ENCODE results near the gene NGDN.
"Not testable (repeated sequence)": the region's sequence is repeated elsewhere in the genome, so short reads cannot be mapped to it uniquely, and the experiment has no call there.

Gene NGDN

DNA sequence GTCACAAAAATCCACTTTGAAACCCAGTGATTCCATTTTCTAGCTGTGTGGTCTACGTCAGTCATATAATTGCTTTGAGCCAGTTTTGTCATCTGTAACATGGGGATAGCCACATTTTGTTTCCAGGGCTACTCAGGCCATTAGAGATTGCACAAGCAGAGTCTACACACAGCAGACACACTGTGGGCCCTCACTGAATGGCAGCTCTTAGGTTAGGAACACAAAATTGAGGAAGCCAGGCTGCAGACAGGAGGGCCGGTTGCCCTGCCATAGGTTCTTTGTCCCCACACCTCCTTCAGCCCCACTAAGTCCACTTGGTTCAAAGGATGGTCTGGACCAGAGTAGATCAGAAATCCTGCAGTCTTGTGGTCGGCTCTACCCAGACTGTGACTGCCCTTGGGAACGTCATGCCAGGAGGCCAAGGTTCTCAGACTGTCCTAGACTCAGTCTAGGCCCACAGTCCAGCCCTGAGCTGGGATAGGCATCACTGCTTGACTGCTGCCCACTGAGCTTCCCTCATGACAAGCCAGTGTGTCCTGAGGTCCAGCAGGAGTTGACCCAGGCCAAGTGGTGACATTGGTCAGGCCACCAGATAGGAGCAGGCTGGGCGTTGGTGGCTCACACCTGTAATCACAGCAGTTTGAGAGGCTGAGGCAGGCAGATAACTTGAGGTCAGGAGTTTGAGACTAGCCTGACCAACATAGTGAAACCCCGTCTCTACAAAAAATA, 30.2 kb upstream of the NGDN start:
- DNase-seq = no peak

DNA sequence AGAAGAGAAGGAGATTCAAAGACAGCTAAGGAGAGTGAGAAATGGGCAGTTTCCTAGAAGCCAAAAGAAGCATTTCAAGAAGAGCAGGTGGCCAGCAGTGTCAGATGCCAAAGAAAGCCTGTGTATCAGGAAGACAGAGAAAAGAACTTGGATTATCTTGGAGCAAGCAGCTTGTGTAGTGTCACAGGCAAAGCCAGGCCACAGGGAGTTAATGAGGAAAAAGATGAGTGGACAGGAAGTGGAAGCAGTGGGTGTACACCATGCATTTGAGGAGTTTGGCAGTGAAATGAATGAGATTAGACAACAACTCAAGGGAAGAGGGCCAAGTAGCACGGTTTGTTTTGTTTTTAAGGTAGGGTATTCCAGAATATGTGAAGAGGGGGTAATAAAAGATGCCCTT, 28.4 kb upstream of the NGDN start:
- no peak for DNase-seq

DNA sequence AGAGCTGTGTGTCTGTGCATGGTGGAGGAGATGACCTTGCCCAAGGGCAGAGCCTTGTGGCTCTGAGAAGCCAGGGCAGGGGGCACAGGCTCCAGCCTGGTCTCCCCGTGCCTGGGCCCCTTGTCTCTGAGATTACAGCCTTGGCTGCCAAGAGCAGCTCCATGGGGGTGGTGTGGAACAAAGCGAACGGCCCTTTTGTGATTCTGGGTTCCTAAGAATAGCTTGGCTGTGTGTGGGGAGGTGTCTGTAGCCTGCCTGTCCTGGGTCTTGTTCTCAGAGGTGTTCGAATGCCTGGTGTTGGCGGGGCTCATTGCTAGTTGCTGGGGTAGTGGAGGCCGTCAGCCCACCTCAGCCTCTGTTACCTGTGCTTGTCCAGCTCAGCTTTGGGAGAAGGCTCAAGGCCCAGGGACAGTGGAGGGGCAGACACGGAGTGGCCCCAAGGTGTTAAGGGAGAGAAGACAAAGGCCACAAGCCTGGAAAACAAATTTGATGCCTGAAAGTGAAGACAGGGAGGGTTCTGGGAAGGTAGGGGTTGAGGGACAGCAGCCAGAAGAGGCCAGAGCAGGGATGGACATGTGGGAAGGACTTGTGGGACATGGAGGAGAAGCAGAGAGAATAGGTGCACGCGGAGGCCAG, 26.7 kb upstream of the NGDN start:
- DNase-seq = no peak

DNA sequence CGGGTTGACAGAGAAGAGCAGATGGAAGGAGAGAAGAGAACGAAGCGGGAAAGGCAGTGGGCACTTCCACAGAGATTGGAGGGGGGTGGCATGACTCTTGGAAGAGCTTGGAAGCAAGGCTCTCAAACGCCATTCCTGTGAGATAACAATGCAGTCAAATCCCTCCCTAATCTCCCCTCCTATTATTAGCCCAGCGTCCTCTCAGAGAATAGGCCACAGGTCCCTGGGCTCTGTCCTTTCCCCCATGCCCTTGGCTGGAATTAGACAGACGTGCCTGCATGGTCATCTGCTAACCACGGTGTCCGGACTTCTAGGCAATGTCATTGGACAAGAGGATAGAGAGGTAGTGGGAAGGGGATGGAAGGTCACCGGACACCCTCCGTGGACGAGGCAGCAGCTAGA, 26.1 kb upstream of the NGDN start:
- no peak for DNase-seq

- DNase-seq = no peak
Observed at GRCh38 chr14:23443881-23444280, 25.6 kb upstream of the NGDN start.

DNA sequence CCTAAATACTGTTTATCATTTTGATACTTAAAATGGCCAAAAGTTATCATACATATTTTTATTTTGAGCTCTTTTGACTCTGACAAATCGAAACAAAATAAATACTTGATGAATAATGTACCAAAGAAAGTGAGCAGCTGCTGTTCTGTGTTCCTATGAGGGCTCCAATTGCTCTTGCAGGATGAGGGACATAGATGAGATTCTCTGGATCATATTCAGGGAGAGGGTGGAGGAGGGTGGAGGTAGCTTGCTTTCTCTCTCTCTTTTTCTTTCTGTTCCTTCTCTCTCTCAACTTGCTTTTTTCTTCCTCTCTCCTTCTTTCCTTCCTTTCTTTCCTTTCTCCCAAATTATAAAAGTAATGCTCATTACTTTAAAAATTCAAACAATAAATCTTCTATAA, 25.2 kb upstream of the NGDN start:
- no peak for DNase-seq

GRCh38 chr14:23445773-23446172, 23.7 kb upstream of the NGDN start:
- DNase-seq = no peak

GRCh38 chr14:23446291-23446851, 23.1 kb upstream of the NGDN start:
- DNase-seq = no peak

DNA sequence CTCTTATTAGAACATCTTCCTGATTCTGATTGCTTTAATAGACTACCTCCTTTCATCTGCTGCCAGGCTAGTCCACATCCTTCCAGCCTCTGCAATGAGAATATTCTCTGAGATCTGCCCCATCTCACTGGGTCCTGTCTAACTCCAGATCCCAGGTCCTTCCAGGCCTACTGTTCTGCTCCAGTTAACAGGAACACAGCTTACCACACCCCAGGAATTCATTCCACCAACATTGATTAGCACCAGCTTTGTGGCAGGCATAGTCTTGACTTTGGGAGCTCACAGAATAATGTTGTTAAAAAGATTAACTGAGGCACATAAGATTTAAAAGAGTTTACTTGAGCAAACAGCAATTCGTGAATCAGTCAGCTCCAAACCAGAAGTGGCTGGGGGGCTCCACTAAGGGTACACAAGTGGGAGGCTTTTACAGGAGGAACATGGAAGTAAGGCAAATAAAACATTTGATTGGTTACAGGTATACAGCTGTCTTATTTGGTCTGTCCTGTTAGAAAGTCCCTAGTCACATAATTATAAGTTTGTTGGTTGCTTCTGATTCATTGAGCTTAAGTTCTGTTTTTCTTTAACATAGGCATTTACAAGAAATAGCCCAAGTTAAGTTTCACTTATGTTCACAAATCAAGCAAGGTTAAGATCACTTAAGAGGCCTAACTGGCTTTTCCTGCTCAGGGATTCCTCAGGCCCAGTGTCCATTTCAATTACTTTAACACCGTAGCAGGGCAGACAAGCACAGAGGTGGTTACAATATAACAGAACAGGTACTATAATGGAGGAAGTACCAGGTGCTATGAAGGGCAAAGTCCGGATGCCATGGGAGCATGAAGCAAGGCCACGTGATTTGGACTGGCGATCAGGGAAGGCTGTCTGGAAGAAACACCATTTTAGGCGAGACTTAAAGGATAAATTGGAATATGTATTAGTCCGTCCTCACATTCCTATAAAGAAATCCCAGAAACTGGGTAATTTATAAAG, 21.8 kb upstream of the NGDN start:
- DNase-seq = no peak

- no peak for DNase-seq
Observed at GRCh38 chr14:23449314-23449713, 20.2 kb upstream of the NGDN start.

GRCh38 chr14:23450379-23450778, 19.1 kb upstream of the NGDN start:
- DNase-seq = no peak

- no peak for DNase-seq
Observed at GRCh38 chr14:23452237-23452636, 17.3 kb upstream of the NGDN start.

- no peak for DNase-seq
Observed at GRCh38 chr14:23454445-23454856, 15.1 kb upstream of the NGDN start.

- not testable (repeated sequence) for DNase-seq
Observed at GRCh38 chr14:23456883-23457586, 12.5 kb upstream of the NGDN start.

DNA sequence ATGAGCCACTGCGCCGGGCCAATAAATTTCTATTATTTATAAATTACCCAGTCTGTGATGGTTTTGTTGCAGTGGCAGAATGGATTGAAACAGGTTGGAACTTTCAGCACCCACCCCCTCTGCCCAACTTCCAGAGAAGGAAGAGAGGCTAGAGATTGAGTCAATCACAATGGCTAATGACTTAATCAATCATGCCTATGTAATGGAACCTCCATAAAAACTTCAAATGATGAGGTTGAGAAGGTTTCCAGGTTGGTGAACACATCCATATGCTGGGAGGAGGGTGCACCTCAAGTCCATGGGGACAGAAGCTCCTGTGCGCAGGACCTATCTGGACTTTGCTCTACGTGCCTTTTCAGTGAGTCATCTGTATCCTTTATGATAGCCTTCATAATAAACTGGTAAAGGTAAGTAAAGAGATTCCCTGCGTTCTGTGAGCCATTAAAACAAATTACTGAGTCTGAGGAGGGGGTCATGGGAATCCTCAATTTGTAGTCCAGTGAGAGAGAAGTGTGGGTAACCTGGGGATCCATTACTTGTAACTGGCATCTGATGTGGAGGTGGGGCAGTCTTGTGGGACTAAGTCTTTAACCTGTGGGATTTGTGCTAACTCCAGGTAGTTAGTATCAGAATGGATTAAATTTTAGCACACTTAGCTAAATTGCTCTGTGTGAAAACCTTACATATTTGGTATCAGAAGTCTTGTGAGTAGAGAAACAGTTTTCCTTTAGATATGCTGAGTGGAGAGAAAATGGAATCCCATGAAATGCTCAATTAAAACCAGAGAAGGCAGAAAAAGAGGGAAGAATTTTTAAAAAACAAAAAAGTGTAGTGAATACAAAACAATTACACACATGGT, 11.7 kb upstream of the NGDN start:
- no peak for DNase-seq

- no peak for DNase-seq
Observed at GRCh38 chr14:23460960-23461359, 8.5 kb upstream of the NGDN start.

GRCh38 chr14:23464700-23465099, 4.8 kb upstream of the NGDN start:
- DNase-seq = no peak

- DNase-seq = no peak
Observed at GRCh38 chr14:23465261-23465660, 4.2 kb upstream of the NGDN start.

- DNase-seq = no peak
Observed at GRCh38 chr14:23468704-23469126, 788 bp upstream of the NGDN start.

GRCh38 chr14:23469906-23470403, 452 bp downstream of the NGDN start:
- DNase-seq = no peak

DNA sequence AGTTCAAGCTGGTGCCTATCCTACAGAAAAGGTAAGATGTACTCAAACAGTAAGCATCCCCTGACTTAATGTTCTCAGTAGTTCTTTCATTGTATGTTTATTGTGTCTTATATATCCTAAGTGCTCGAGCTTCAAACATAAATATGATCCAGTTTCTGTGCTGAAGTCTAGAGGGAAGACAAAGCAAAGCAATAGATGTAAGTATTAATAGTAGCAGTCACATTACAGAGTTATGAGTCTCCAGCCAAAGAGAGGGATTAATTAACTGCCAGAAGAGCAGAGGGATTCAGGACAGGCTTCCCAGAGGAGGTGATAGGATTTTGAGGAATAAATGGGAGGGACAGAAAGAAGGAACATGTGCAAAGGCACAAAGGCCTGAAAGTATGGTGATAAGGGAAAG, 1.4 kb downstream of the NGDN start:
- DNase-seq = no peak
